NCI-H2171 (cell line): ENCODE measurements around the gene UTP11.

Experiments
- DNase-seq: peaks from one replicate; lab custom pipeline; 2025; lab: John Stamatoyannopoulos, UW

The UTP11 gene

DNA sequence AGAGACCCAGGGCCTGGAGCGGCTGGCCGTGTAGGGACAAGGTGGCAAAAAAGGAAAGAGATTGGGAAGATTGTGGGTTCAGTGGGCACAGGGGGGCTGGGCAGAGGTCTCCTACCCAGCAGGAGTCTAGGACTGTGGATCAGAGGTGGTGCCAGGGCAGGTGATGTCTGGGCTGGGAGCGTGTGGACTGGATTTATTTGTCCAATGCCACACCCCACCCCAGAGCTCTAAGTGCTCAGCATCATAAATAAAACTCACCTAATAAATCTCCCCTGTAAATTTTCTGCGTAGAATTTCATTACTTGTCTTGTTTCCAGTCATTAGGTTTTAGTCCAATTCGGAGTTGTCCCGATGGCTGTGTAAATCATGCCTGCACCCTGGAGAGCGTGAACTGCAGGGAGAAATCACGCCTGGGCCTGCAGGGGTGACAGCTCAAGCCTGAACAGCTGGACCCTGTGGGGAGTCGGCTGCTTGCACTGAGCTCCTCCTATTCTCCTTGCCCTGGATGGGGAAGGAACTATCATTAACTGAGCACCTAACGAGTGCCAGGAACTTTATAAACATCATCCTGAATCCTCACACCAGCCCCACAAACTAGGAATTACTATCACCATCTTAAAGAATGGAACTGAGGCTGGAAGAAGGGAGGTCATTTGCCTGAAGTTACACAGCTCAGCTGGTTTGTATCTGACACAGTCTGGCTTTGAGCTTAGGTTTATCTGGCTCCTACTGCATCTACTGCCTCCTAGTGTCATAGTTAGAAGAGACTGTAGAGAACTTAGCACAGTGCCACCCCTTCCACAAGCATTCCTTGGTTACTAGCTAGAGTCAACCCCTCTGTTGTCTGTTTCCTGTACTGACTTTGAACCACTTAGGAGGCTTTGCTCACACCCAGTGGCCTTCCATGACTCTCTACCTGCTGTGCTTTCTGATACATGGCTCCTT is 59.0 kb downstream of the UTP11 start:
- DNase-seq = peak; percentile 37

GRCh38 chr1:38072858-38073257 is 60.3 kb downstream of the UTP11 start:
- DNase-seq = no peak

- DNase-seq = no peak
Observed at GRCh38 chr1:38073534-38074301, 61.2 kb downstream of the UTP11 start.

GRCh38 chr1:38074302-38074677 is 61.8 kb downstream of the UTP11 start:
- no peak for DNase-seq
